Gastroesophageal sphincter (tissue), 4 donors: ENCODE measurements around the gene SPTBN5. TPM values are rescaled to one million over a fixed set of nuclear protein-coding genes. Genes with fewer than 3 reads are reported as not detected.

Source experiments
- ATAC-seq: fragments of 150-250 bp; one replicate; pipeline ENCODE4 v1.9.1; 2016; ENCODE audit warnings: mild to moderate bottlenecking, moderate library complexity
- H3K27ac ChIP-seq, 4 donors: fragments of 200-600 bp; sonication (generic) in 3 of 4; 1 replicate in 3 of 4; 2 replicates in 1 of 4; pipeline ENCODE4 v1.5.1; 2016 to 2019
- H3K27me3 ChIP-seq: fragments of 200-600 bp; sonication (generic); one replicate; pipeline ENCODE4 v1.5.1; 2019
- H3K36me3 ChIP-seq, 2 donors: fragments of 200-600 bp; sonication (generic); one replicate each; pipeline ENCODE4 v1.5.1; 2019; ENCODE audit warnings: control low read depth in 1 of 2
- H3K4me1 ChIP-seq, 3 donors: fragments of 200-600 bp; sonication (generic); 1 replicate in 2 of 3; 2 replicates in 1 of 3; pipeline ENCODE4 v1.5.1; 2016 to 2019; ENCODE audit warnings: control low read depth in 2 of 3
- H3K4me3 ChIP-seq, 2 donors: fragments of 200-600 bp; sonication (generic); one replicate each; pipeline ENCODE4 v1.5.1; 2019; ENCODE audit warnings: mild to moderate bottlenecking in 1 of 2, moderate library complexity in 1 of 2
- H3K9me3 ChIP-seq, 3 donors: fragments of 200-600 bp; sonication (generic); one replicate each; pipeline ENCODE4 v1.5.1; 2017 to 2019; ENCODE audit warnings: control low read depth in 2 of 3
- CTCF ChIP-seq, 4 experiments: fragments of 200-600 bp in 2 of 4; fragments of 450-650 bp in 2 of 4; sonication (generic) in 1 of 4; IDR thresholded peaks; one replicate each; pipeline ENCODE4 v1.5.1; 2017 to 2019; ENCODE audit warnings: antibody characterized with exemption in 4 of 4, mild to moderate bottlenecking in 2 of 4, moderate library complexity in 2 of 4
- EP300 ChIP-seq: sonication (generic); formaldehyde crosslinking; IDR thresholded peaks from one replicate; pipeline ENCODE4 v1.6.1; 2017; ENCODE audit warnings: antibody characterized with exemption, mild to moderate bottlenecking
- POLR2A ChIP-seq, 2 donors: fragments of 450-650 bp; IDR thresholded peaks; one replicate each; pipeline ENCODE4 v1.6.1; 2017; ENCODE audit warnings: antibody characterized with exemption in 2 of 2, mild to moderate bottlenecking in 2 of 2, moderate library complexity in 1 of 2
- POLR2AphosphoS5 ChIP-seq: sonication (generic); formaldehyde crosslinking; IDR thresholded peaks from one replicate; pipeline ENCODE4 v1.6.1; 2017; ENCODE audit warnings: antibody characterized with exemption
- WGBS, 2 donors: methylation state at CpG; one replicate each; pipeline ENCODE4 v1.1.5; 2018; ENCODE audit warnings: low coverage in 1 of 2; 5-methylcytosine and 5-hydroxymethylcytosine counted together
- total RNA-seq, 4 donors: library from RNA; depleted of rRNA; stranded (reverse); fragments of >200 nt; gene quantifications; one replicate each; pipeline ENCODE4 v1.1.0, GENCODE V29; 2016

Gene SPTBN5
- total RNA-seq, 4 donors from 2014 or later = 0.13 to 0.93 (median 0.38) TPM

- no peak for TF ChIP-seq POLR2A (IDR thresholded peaks at IDR 0.05)
- TF ChIP-seq CTCF (IDR thresholded peaks at IDR 0.05) = no peak
- no peak for TF ChIP-seq EP300
- no peak for TF ChIP-seq POLR2AphosphoS5
- H3K4me3 ChIP-seq = no peak overlapping the region
- H3K9me3 ChIP-seq = no peaks in the 10 kb centered on the region
- H3K4me1 ChIP-seq = peaks cover 0 to 75% (median 39%) of the 10 kb centered on the region in 3 donors
- ATAC-seq = no peak
- WGBS, 2 donors = 90 to 95% methylated on average over 6 of the region's 9 CpGs
- no peaks in the 10 kb centered on the region for H3K36me3 ChIP-seq
- H3K27ac ChIP-seq = peak overlapping the region in 3 of 4 donors; percentile 9 to 61 (median 53)
- H3K27me3 ChIP-seq = no peaks in the 10 kb centered on the region
Measured at GRCh38 chr15:41932101-41932500, 38.2 kb upstream of the SPTBN5 start.

GRCh38 chr15:41930867-41931222 lies 37.0 kb upstream of the SPTBN5 start:
- no peaks in the 10 kb centered on the region for H3K27me3 ChIP-seq
- 71 to 95% methylated on average over 2 of the region's 2 CpGs for WGBS, 2 donors
- H3K4me1 ChIP-seq = peaks cover 0 to 86% (median 41%) of the 10 kb centered on the region in 3 donors
- TF ChIP-seq POLR2A (IDR thresholded peaks at IDR 0.05) (no peak), EP300 (no peak), CTCF (IDR thresholded peaks at IDR 0.05) (no peak), POLR2AphosphoS5 (no peak)
- H3K36me3 ChIP-seq = no peaks in the 10 kb centered on the region
- H3K4me3 ChIP-seq = no peak overlapping the region
- H3K9me3 ChIP-seq = no peaks in the 10 kb centered on the region
- H3K27ac ChIP-seq = peak overlapping the region in 3 of 4 donors; percentile 60 to 78 (median 66)
- ATAC-seq = no peak

GRCh38 chr15:41930221-41930866 lies 36.5 kb upstream of the SPTBN5 start:
- Histone ChIP-seq H3K4me1 (peaks cover 0 to 89% (median 41%) of the 10 kb centered on the region in 3 donors), H3K27me3 (no peaks in the 10 kb centered on the region), H3K27ac (peak overlapping the region in 3 of 4 donors; percentile 60 to 78 (median 66)), H3K4me3 (no peak overlapping the region), H3K9me3 (no peaks in the 10 kb centered on the region), H3K36me3 (no peaks in the 10 kb centered on the region)
- 31 to 53% methylated on average over 8 of the region's 8 CpGs for WGBS, 2 donors
- ATAC-seq = peak; percentile 77
- TF ChIP-seq POLR2A (IDR thresholded peaks at IDR 0.05) (no peak), CTCF (IDR thresholded peaks at IDR 0.05) (peak in 3 of 4 experiments; percentile 10 to 36 (median 34)), EP300 (no peak), POLR2AphosphoS5 (peak; percentile 38)

GRCh38 chr15:41928637-41929620 lies 35.1 kb upstream of the SPTBN5 start:
- ATAC-seq = peak; percentile 26
- peak overlapping the region; percentile 9 to 78 (median 63) for H3K27ac ChIP-seq
- 31 to 47% methylated on average over 5 to 11 of the region's 16 CpGs for WGBS, 2 donors

More at GRCh38 chr15:41928637-41929620, 35.1 kb upstream of the SPTBN5 start:
- Histone ChIP-seq H3K27me3 (no peaks in the 10 kb centered on the region), H3K9me3 (no peaks in the 10 kb centered on the region), H3K36me3 (peaks cover 0 to 9% of the 10 kb centered on the region in 2 donors), H3K4me1 (peaks cover 0 to 81% (median 35%) of the 10 kb centered on the region in 3 donors), H3K4me3 (no peak overlapping the region)
- no peak for TF ChIP-seq POLR2A (IDR thresholded peaks at IDR 0.05)
- peak; percentile 13 for TF ChIP-seq POLR2AphosphoS5
- TF ChIP-seq CTCF (IDR thresholded peaks at IDR 0.05) = no peak
